ENCODE data around the gene FAM161B. TPM values are rescaled to one million over a fixed set of nuclear protein-coding genes. Genes with fewer than 3 reads are reported as not detected.

The FAM161B gene
- total RNA-seq, 1 experiment from 2014 or later = 1.8 TPM

GRCh38 chr14:73884438-73885190, 65.3 kb downstream of the FAM161B start:
- no peak for DNase-seq (ENCODE audit: low read depth)

Small RNA genes within 50 kb of the gene (small RNA-seq; reads per million reads assigned to genes)
- not detected for gene RF00019

Other genes with a start within 250 kb of the FAM161B start
- gene PNMA1, start 235.7 kb downstream of the FAM161B start, total RNA-seq (2014; rRNA removed; shearing (Covaris generic)) = 10.2 and 12.1 TPM in 2 replicates
- 1.6 and 4.3 TPM in 2 replicates for gene PTGR2, start 98.3 kb downstream of the FAM161B start, total RNA-seq (2014; rRNA removed; shearing (Covaris generic))
- 61.2 and 64.5 TPM in 2 replicates for gene ZNF410, start 63.2 kb downstream of the FAM161B start, total RNA-seq (2014; rRNA removed; shearing (Covaris generic))
- 17.4 and 29.0 TPM in 2 replicates for gene COQ6, start 208 bp upstream of the FAM161B start, total RNA-seq (2014; rRNA removed; shearing (Covaris generic))
- gene ENTPD5, start 69.2 kb upstream of the FAM161B start, total RNA-seq (2014; rRNA removed; shearing (Covaris generic)) = 4.2 and 7.2 TPM in 2 replicates
- gene BBOF1, start 69.3 kb upstream of the FAM161B start, total RNA-seq (2014; rRNA removed; shearing (Covaris generic)) = 0.16 and 0.73 TPM in 2 replicates
- gene ALDH6A1, start 134.4 kb upstream of the FAM161B start, total RNA-seq (2014; rRNA removed; shearing (Covaris generic)) = 1.4 TPM in 2 replicates
- 6.6 and 8.7 TPM in 2 replicates for gene LIN52, start 134.9 kb upstream of the FAM161B start, total RNA-seq (2014; rRNA removed; shearing (Covaris generic))

Data from HT1080 (cell line).